H1 (cell line): ENCODE data around the gene BABAM2. TPM values are rescaled to one million over a fixed set of nuclear protein-coding genes. Genes with fewer than 3 reads are reported as not detected.

Experiments
- HDAC6 ChIP-seq: IDR thresholded peaks from one replicate; pipeline ENCODE4 v1.7.1; 2012; ENCODE audit warnings: low read depth, mild to moderate bottlenecking, inconsistent platforms, low read length, moderate library complexity
- POU5F1 ChIP-seq: IDR thresholded peaks from 2 replicates; pipeline ENCODE4 v1.6.1; 2011; ENCODE audit warnings: low read depth, mild to moderate bottlenecking, low read length, moderate library complexity
- RBBP5 ChIP-seq: IDR thresholded peaks from 2 replicates; pipeline ENCODE4 v1.7.1; 2012; ENCODE audit warnings: low read depth, mild to moderate bottlenecking, inconsistent platforms, low read length, moderate library complexity, borderline replicate concordance
- SP4 ChIP-seq: IDR thresholded peaks from 2 replicates; pipeline ENCODE4 v1.6.1; 2012; ENCODE audit warnings: low read length, inconsistent platforms
- polyA plus RNA-seq, 7 experiments: library from polyadenylated mRNA; depleted of rRNA in 3 of 7; stranded (reverse) in 5 of 7; unstranded in 2 of 7; fragments of >200 nt in 5 of 7; fragments of 200-250 nt in 2 of 7; gene quantifications; 1 replicate in 5 of 7; 2 replicates in 1 of 7; 4 replicates in 1 of 7; pipeline versions ENCODE4 v1.2.1 to v1.2.3, GENCODE V29; 2011 to 2013; ENCODE audit warnings: missing spikeins in 2 of 7, mixed read lengths in 2 of 7
- total RNA-seq: library from RNA; stranded (reverse); fragmentation: NEBNext Ultra II Directional; extraction: Animal tissue kit (Norgen Biotek cat#: 25700); gene quantifications from 2 replicates; pipeline ENCODE4 v1.2.1, GENCODE V29; 2021
- TF ChIP-seq, protein P1 (sequence below): IDR thresholded peaks from 2 replicates; pipeline ENCODE4 v1.6.1; 2012; ENCODE audit warnings: low read length, inconsistent platforms
- TF ChIP-seq, protein P2 (sequence below): fragments of 300-600 bp; sonication (generic); IDR thresholded peaks from 2 replicates; pipeline ENCODE4 v1.7.1; 2012; ENCODE audit warnings: low read length, moderate library complexity, mild to moderate bottlenecking, inconsistent platforms; ENCODE audit not compliant: insufficient replicate concordance

BABAM2 gene
- total and polyA plus RNA-seq, 2 of the 8 experiments (the other 6 are each of a cell fraction or from before 2014, with no cell fraction given) = 15.8 to 20.9 TPM

DNA sequence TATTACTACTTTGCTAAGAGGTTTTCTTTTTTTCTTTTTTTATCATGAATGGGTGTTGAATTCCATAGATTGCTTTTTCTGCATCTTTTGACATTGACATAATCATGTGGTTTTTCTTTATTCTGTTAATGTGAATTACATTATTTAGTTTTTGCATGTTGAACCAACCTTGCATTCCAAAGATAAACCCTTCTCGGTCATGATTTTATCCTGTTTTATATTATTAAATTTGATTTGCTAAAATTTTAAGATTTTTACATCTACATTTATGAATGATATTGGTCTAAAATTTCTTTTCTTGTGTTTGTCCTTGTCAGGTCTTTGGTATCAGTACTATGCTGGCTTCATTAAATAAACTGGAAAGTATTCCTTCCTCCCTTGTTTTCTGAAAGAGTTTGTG lies 414.7 kb downstream of the BABAM2 start (continued):
- TF ChIP-seq, protein P1, sequence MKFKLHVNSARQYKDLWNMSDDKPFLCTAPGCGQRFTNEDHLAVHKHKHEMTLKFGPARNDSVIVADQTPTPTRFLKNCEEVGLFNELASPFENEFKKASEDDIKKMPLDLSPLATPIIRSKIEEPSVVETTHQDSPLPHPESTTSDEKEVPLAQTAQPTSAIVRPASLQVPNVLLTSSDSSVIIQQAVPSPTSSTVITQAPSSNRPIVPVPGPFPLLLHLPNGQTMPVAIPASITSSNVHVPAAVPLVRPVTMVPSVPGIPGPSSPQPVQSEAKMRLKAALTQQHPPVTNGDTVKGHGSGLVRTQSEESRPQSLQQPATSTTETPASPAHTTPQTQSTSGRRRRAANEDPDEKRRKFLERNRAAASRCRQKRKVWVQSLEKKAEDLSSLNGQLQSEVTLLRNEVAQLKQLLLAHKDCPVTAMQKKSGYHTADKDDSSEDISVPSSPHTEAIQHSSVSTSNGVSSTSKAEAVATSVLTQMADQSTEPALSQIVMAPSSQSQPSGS = no peak
- TF ChIP-seq SP4 (no peak), POU5F1 (no peak), HDAC6 (no peak), RBBP5 (no peak)
- TF ChIP-seq, protein P2, sequence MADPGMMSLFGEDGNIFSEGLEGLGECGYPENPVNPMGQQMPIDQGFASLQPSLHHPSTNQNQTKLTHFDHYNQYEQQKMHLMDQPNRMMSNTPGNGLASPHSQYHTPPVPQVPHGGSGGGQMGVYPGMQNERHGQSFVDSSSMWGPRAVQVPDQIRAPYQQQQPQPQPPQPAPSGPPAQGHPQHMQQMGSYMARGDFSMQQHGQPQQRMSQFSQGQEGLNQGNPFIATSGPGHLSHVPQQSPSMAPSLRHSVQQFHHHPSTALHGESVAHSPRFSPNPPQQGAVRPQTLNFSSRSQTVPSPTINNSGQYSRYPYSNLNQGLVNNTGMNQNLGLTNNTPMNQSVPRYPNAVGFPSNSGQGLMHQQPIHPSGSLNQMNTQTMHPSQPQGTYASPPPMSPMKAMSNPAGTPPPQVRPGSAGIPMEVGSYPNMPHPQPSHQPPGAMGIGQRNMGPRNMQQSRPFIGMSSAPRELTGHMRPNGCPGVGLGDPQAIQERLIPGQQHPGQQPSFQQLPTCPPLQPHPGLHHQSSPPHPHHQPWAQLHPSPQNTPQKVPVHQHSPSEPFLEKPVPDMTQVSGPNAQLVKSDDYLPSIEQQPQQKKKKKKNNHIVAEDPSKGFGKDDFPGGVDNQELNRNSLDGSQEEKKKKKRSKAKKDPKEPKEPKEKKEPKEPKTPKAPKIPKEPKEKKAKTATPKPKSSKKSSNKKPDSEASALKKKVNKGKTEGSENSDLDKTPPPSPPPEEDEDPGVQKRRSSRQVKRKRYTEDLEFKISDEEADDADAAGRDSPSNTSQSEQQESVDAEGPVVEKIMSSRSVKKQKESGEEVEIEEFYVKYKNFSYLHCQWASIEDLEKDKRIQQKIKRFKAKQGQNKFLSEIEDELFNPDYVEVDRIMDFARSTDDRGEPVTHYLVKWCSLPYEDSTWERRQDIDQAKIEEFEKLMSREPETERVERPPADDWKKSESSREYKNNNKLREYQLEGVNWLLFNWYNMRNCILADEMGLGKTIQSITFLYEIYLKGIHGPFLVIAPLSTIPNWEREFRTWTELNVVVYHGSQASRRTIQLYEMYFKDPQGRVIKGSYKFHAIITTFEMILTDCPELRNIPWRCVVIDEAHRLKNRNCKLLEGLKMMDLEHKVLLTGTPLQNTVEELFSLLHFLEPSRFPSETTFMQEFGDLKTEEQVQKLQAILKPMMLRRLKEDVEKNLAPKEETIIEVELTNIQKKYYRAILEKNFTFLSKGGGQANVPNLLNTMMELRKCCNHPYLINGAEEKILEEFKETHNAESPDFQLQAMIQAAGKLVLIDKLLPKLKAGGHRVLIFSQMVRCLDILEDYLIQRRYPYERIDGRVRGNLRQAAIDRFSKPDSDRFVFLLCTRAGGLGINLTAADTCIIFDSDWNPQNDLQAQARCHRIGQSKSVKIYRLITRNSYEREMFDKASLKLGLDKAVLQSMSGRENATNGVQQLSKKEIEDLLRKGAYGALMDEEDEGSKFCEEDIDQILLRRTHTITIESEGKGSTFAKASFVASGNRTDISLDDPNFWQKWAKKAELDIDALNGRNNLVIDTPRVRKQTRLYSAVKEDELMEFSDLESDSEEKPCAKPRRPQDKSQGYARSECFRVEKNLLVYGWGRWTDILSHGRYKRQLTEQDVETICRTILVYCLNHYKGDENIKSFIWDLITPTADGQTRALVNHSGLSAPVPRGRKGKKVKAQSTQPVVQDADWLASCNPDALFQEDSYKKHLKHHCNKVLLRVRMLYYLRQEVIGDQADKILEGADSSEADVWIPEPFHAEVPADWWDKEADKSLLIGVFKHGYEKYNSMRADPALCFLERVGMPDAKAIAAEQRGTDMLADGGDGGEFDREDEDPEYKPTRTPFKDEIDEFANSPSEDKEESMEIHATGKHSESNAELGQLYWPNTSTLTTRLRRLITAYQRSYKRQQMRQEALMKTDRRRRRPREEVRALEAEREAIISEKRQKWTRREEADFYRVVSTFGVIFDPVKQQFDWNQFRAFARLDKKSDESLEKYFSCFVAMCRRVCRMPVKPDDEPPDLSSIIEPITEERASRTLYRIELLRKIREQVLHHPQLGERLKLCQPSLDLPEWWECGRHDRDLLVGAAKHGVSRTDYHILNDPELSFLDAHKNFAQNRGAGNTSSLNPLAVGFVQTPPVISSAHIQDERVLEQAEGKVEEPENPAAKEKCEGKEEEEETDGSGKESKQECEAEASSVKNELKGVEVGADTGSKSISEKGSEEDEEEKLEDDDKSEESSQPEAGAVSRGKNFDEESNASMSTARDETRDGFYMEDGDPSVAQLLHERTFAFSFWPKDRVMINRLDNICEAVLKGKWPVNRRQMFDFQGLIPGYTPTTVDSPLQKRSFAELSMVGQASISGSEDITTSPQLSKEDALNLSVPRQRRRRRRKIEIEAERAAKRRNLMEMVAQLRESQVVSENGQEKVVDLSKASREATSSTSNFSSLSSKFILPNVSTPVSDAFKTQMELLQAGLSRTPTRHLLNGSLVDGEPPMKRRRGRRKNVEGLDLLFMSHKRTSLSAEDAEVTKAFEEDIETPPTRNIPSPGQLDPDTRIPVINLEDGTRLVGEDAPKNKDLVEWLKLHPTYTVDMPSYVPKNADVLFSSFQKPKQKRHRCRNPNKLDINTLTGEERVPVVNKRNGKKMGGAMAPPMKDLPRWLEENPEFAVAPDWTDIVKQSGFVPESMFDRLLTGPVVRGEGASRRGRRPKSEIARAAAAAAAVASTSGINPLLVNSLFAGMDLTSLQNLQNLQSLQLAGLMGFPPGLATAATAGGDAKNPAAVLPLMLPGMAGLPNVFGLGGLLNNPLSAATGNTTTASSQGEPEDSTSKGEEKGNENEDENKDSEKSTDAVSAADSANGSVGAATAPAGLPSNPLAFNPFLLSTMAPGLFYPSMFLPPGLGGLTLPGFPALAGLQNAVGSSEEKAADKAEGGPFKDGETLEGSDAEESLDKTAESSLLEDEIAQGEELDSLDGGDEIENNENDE = no peak
